ENCODE measurements around the gene HAPLN1.

- TF ChIP-seq POLR2A (IDR thresholded peaks at IDR 0.05): no peak
- no peak for TF ChIP-seq CTCF (IDR thresholded peaks at IDR 0.05)
Measured at GRCh38 chr5:83752700-83753099, 32.0 kb upstream of the HAPLN1 start.
